Tibial artery (tissue), 4 donors: ENCODE results near the gene PACSIN1.

Experiments
- DNase-seq, 2 donors: peaks; one replicate each; pipeline ENCODE4 v3.0.0-alpha.2; 2019
- H3K27ac ChIP-seq, 2 donors: fragments of 200-600 bp; sonication (generic) in 1 of 2; 1 replicate in 1 of 2; 2 replicates in 1 of 2; pipeline ENCODE4 v1.5.1; 2018 to 2019; ENCODE audit warnings: mild to moderate bottlenecking in 1 of 2
- H3K27me3 ChIP-seq, 2 donors: fragments of 200-600 bp; sonication (generic) in 1 of 2; one replicate each; pipeline versions ENCODE4 v1.5.1 to v1.6.0; 2016 to 2019
- H3K36me3 ChIP-seq, 3 donors: fragments of 200-600 bp; sonication (generic) in 2 of 3; one replicate each; pipeline ENCODE4 v1.5.1; 2016 to 2019; ENCODE audit warnings: mild to moderate bottlenecking in 2 of 3
- H3K4me1 ChIP-seq, 4 donors: fragments of 200-600 bp; sonication (generic) in 2 of 4; 1 replicate in 3 of 4; 2 replicates in 1 of 4; pipeline ENCODE4 v1.5.1; 2016 to 2019
- H3K4me3 ChIP-seq, 2 donors: fragments of 200-600 bp; sonication (generic) in 1 of 2; 1 replicate in 1 of 2; 2 replicates in 1 of 2; pipeline ENCODE4 v1.5.1; 2018 to 2019; ENCODE audit warnings: mild to moderate bottlenecking in 2 of 2
- H3K9me3 ChIP-seq, 3 donors: fragments of 200-600 bp; sonication (generic) in 1 of 3; one replicate each; pipeline ENCODE4 v1.5.1; 2016 to 2019
- CTCF ChIP-seq, 2 experiments: fragments of 200-600 bp in 1 of 2; fragments of 450-650 bp in 1 of 2; IDR thresholded peaks; one replicate each; pipeline ENCODE4 v1.5.1; 2017 to 2019; ENCODE audit warnings: antibody characterized with exemption in 2 of 2, mild to moderate bottlenecking in 1 of 2, moderate library complexity in 1 of 2
- intact Hi-C: fragments of 100-400 bp; cut with DNase I; formaldehyde crosslinking; loops from one replicate; pipeline ENCODE4 v1.15.0; 2023; ENCODE audit warnings: low total_unique reads

PACSIN1 gene

GRCh38 chr6:34457382-34457741 lies 8.5 kb upstream of the PACSIN1 start:
- Histone ChIP-seq H3K4me1 (peaks cover 0 to 3% (median 0%) of the 10 kb centered on the region in 4 donors), H3K9me3 (no peaks in the 10 kb centered on the region), H3K27ac (no peak overlapping the region), H3K36me3 (no peaks in the 10 kb centered on the region), H3K27me3 (peaks cover 0 to 10% of the 10 kb centered on the region in 2 donors), H3K4me3 (no peak overlapping the region)
- intact Hi-C loops, result no loop called here
- no peak for TF ChIP-seq CTCF (IDR thresholded peaks at IDR 0.05)
- DNase-seq, result no peak

GRCh38 chr6:34457742-34458735 lies 7.8 kb upstream of the PACSIN1 start:
- H3K4me1 ChIP-seq, result peaks cover 0 to 3% (median 0%) of the 10 kb centered on the region in 4 donors
- TF ChIP-seq CTCF (IDR thresholded peaks at IDR 0.05), result no peak
- H3K27me3 ChIP-seq, result peaks cover 0 to 10% of the 10 kb centered on the region in 2 donors
- H3K9me3 ChIP-seq, result no peaks in the 10 kb centered on the region
- H3K4me3 ChIP-seq, result no peak overlapping the region
- DNase-seq, result no peak
- no peaks in the 10 kb centered on the region for H3K36me3 ChIP-seq
- H3K27ac ChIP-seq, result no peak overlapping the region
- intact Hi-C loops, result no loop called here

- H3K9me3 ChIP-seq, result no peaks in the 10 kb centered on the region
- H3K36me3 ChIP-seq, result no peaks in the 10 kb centered on the region
- peak; percentile 34 to 41 for TF ChIP-seq CTCF (IDR thresholded peaks at IDR 0.05)
- H3K4me3 ChIP-seq, result no peak overlapping the region
- no peak for DNase-seq
- intact Hi-C loops, result no loop called here
- H3K4me1 ChIP-seq, result peaks cover 0 to 3% (median 0%) of the 10 kb centered on the region in 4 donors
- H3K27me3 ChIP-seq, result peaks cover 0 to 30% of the 10 kb centered on the region in 2 donors
- H3K27ac ChIP-seq, result no peak overlapping the region
Measured at GRCh38 chr6:34459899-34460593, 5.8 kb upstream of the PACSIN1 start.

- Histone ChIP-seq H3K4me3 (no peak overlapping the region), H3K27ac (no peak overlapping the region), H3K36me3 (no peaks in the 10 kb centered on the region), H3K27me3 (peaks cover 0 to 39% of the 10 kb centered on the region in 2 donors), H3K9me3 (no peaks in the 10 kb centered on the region), H3K4me1 (peaks cover 0 to 11% (median 7%) of the 10 kb centered on the region in 4 donors)
- intact Hi-C loops, result no loop called here
- TF ChIP-seq CTCF (IDR thresholded peaks at IDR 0.05), result no peak
- DNase-seq, result no peak
Measured at GRCh38 chr6:34460796-34461507, 4.9 kb upstream of the PACSIN1 start.

- H3K36me3 ChIP-seq, result no peaks in the 10 kb centered on the region
- peaks cover 0 to 49% of the 10 kb centered on the region in 2 donors for H3K27me3 ChIP-seq
- H3K9me3 ChIP-seq, result no peaks in the 10 kb centered on the region
- intact Hi-C loops, result no loop called here
- peaks cover 0 to 18% (median 12%) of the 10 kb centered on the region in 4 donors for H3K4me1 ChIP-seq
- H3K4me3 ChIP-seq, result no peak overlapping the region
- DNase-seq, result no peak
- H3K27ac ChIP-seq, result no peak overlapping the region
- TF ChIP-seq CTCF (IDR thresholded peaks at IDR 0.05), result no peak
Measured at GRCh38 chr6:34462010-34462409, 3.9 kb upstream of the PACSIN1 start.
